GM12892 (cell line): Measurements from ENCODE around the gene NRP1.
"Not testable (repeated sequence)": the region's sequence is repeated elsewhere in the genome, so short reads cannot be mapped to it uniquely, and the experiment has no call there.

Experiments used
- DNase-seq: peaks from one replicate; pipeline ENCODE4 v3.0.0; 2011; ENCODE audit not compliant: insufficient read length
- FAIRE-seq: peaks from 2 replicates; lab custom pipeline; 2011; peaks lifted over from hg19 to GRCh38; lab: Jason Lieb, UNC
- POLR2A ChIP-seq: IDR thresholded peaks from 2 replicates; pipeline ENCODE4 v1.6.1; 2011; ENCODE audit warnings: low read depth, low read length, control low read depth
- POLR2AphosphoS5 ChIP-seq: IDR thresholded peaks from 2 replicates; pipeline ENCODE4 v1.6.1; 2011; ENCODE audit warnings: low read depth, low read length, control low read depth
- TAF1 ChIP-seq: IDR thresholded peaks from 2 replicates; pipeline ENCODE4 v1.6.1; 2011; ENCODE audit warnings: low read depth, mild to moderate bottlenecking, control low read depth, low read length, borderline replicate concordance

NRP1 gene

DNA sequence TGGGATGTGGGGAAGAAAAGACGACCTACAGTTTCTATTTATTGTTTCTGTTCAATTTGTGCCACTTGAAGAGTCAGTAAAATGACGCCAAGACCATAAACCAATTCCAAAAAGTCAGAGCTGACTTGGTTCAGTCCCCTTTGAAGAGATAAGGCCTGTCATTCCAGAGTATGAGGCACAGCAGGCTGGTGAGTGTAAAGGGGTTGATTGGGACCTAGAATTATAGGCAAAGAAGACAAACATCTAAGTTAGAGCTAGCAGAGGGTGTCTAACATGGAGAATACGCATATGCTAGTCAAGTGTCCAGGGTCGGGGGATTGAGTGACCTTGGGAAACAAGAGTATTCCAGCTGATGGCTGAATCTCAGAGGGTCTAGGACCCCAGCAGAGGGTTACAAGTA is 23.6 kb downstream of the NRP1 start:
- no peak for FAIRE-seq

GRCh38 chr10:33309406-33309805 is 25.1 kb downstream of the NRP1 start:
- FAIRE-seq: no peak
- TF ChIP-seq TAF1: no peak
- TF ChIP-seq POLR2A: no peak
- TF ChIP-seq POLR2AphosphoS5: no peak
- no peak for DNase-seq

More for the DNA sequence above, 23.6 kb downstream of the NRP1 start:
- DNase-seq: no peak
- no peak for TF ChIP-seq POLR2A
- no peak for TF ChIP-seq TAF1
- TF ChIP-seq POLR2AphosphoS5: no peak

DNA sequence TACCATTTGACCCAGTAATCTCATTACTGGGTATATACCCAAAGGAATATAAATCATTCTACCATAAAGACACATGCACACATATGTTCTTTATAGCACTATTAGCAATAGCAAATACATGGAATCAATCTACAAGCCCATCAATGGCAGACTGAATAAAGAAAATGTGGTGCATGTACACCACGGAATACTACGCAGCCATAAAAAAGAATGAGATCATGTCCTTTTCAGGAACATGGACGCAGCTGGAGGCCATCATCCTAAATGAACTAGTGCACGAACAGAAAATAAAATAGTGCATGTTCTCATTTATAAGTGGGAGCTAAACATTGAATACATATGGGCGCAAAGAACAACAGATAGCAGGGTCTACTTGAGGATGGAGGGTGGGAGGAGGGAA is 26.6 kb downstream of the NRP1 start:
- no peak for DNase-seq
- TF ChIP-seq TAF1 (no peak), POLR2A (no peak), POLR2AphosphoS5 (no peak)
- FAIRE-seq: no peak

DNA sequence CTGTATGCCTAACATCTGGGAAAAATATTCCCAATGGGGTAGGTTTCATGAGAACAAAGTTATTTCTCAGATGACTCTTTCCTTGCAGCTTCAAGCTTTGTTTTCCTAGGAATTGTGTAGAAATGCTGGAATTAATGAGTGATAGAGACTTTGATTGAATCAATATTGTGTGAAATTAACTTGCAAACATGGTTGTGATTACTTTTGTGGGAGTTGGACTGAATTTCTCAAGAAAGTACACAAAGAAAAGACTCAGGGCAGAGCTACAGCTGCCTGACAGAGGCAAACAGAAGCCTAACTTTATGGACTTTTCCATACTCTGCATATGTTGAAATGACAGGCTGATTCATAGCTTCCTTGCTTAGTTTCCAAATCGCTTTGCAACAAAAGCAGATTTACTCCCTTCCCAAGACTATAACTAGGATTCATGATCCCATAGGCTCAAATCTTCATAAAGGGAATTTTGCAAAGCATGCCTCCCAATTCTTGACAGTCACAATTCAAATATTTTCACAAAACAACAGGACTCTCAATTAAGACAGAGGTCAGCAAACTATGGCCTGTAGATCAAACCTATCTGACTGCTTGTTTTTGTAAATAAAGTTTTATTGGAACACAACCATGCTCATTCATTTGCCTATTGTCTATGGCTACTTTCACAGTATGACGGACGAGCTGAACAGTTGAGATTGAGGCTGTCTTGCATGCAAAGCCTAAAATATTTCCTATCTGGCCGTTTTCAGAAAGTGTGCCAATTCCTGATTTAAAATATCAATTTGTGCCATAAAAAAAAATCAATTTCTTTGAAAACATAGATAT is 27.6 kb downstream of the NRP1 start:
- no peak for TF ChIP-seq TAF1
- TF ChIP-seq POLR2A: no peak
- TF ChIP-seq POLR2AphosphoS5: no peak
- FAIRE-seq (no peak), DNase-seq (no peak)

- DNase-seq (no peak), FAIRE-seq (no peak)
- TF ChIP-seq POLR2A (no peak), POLR2AphosphoS5 (no peak), TAF1 (no peak)
These were observed 28.3 kb downstream of the NRP1 start for GRCh38 chr10:33306126-33306525.

GRCh38 chr10:33304423-33305225 is 29.8 kb downstream of the NRP1 start:
- DNase-seq (no peak), FAIRE-seq (no peak)
- TF ChIP-seq POLR2AphosphoS5: no peak
- TF ChIP-seq POLR2A: no peak
- TF ChIP-seq TAF1: no peak

GRCh38 chr10:33303988-33304387 is 30.5 kb downstream of the NRP1 start:
- DNase-seq (no peak), FAIRE-seq (no peak)
- no peak for TF ChIP-seq POLR2AphosphoS5
- no peak for TF ChIP-seq TAF1
- TF ChIP-seq POLR2A: no peak

DNA sequence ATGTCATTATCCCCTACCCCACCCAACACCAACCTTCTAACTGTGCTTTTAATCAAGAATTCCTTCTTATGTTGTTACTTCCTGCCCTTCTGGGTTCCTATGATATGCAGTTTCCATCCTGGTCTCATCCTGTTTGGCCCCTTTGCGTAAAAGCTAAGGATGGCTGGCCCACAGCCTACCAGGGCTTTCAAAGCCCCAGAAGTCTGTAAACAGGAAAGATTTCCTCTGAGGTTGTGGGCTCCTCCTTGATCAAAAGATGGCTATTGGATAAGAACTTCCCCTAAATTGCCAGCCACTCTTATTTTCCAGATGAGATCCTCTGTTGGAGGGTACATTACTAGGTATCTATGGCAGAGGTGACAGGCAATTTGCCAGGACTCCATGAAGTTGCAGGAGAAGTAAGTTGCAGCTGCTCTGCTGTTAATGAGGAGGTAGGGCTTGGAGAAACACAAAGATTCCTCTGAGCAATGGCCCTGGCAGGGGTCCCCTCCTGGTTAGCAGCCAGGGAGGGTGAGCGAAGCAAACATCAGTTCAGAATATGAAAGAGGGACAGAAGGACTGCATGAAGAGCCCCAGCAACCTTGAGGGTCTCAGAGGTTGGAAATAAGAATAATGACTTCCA is 32.1 kb downstream of the NRP1 start:
- no peak for FAIRE-seq
- TF ChIP-seq POLR2AphosphoS5 (no peak), TAF1 (no peak), POLR2A (no peak)
- DNase-seq: no peak

GRCh38 chr10:33301097-33301789 is 33.2 kb downstream of the NRP1 start:
- TF ChIP-seq POLR2A (no peak), POLR2AphosphoS5 (no peak), TAF1 (no peak)
- DNase-seq: no peak
- FAIRE-seq: no peak

DNA sequence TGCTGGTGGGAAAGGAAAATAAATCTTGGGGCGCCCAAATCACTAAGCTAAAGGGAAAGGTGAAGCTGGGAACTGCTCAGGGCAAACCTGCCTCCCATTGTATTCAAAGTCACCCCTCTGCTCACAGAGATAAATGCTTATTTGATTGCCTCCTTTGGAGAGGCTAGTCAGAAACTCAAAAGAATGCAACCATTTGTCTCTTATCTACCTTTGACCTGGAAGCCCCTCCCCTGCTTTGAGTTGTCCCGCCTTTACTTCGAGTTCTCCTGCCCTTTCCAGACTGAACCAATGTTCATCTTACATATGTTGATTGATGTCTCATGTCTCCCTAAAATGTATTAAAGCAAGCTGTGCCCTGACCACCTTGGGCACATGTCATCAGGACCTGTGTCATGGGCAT is 33.9 kb downstream of the NRP1 start:
- not testable (repeated sequence) for FAIRE-seq, DNase-seq

- DNase-seq: no peak
- FAIRE-seq: no peak
- TF ChIP-seq TAF1 (no peak), POLR2AphosphoS5 (no peak), POLR2A (no peak)
These were observed 35.6 kb downstream of the NRP1 start for GRCh38 chr10:33298893-33299292.
